Measurements from ENCODE around the gene CEP295NL.
"Not testable (repeated sequence)": the region's sequence is repeated elsewhere in the genome, so short reads cannot be mapped to it uniquely, and the experiment has no call there.

The CEP295NL gene

GRCh38 chr17:78870621-78871020 is 32.4 kb downstream of the CEP295NL start:
- H3K4me3 ChIP-seq (ENCODE audit: low read depth, low read length), result no peak overlapping the region
- H3K36me3 ChIP-seq, result peaks cover 7% of the 10 kb centered on the region; the same call in 1 of the 2 replicates
- DNase-seq, result no peak
- no peak for TF ChIP-seq CTCF (IDR thresholded peaks at IDR 0.05; ENCODE audit: low read depth, low read length)
- H3K9me3 ChIP-seq, result no peaks in the 10 kb centered on the region
- peaks cover 17% of the 10 kb centered on the region for H3K4me1 ChIP-seq
- H3K27me3 ChIP-seq, result no peaks in the 10 kb centered on the region

- TF ChIP-seq CTCF (IDR thresholded peaks at IDR 0.05; ENCODE audit: low read depth, low read length), result no peak
- Histone ChIP-seq H3K4me3 (ENCODE audit: low read depth, low read length) (no peak overlapping the region), H3K36me3 (peaks cover 6% of the 10 kb centered on the region; the same call in 1 of the 2 replicates), H3K9me3 (no peaks in the 10 kb centered on the region), H3K27me3 (no peaks in the 10 kb centered on the region), H3K4me1 (peaks cover 5% of the 10 kb centered on the region; the same call in 1 of the 2 replicates)
- no peak for DNase-seq
Measured at GRCh38 chr17:78868391-78868790, 34.6 kb downstream of the CEP295NL start.

GRCh38 chr17:78867046-78867445 is 36.0 kb downstream of the CEP295NL start:
- not testable (repeated sequence) for H3K36me3 ChIP-seq; H3K4me1 ChIP-seq; H3K27me3 ChIP-seq; H3K9me3 ChIP-seq; H3K4me3 ChIP-seq (ENCODE audit: low read depth, low read length); DNase-seq

- Histone ChIP-seq H3K9me3 (no peaks in the 10 kb centered on the region; the same call in 1 of the 2 replicates), H3K27me3 (no peaks in the 10 kb centered on the region), H3K4me1 (peaks cover 5% of the 10 kb centered on the region; the same call in 1 of the 2 replicates), H3K4me3 (ENCODE audit: low read depth, low read length) (peak overlapping the region; percentile 47), H3K36me3 (peaks cover 5% of the 10 kb centered on the region; the same call in 1 of the 2 replicates)
- peak; percentile 78 for DNase-seq
- peak; percentile 96 for TF ChIP-seq CTCF (IDR thresholded peaks at IDR 0.05; ENCODE audit: low read depth, low read length)
Measured at GRCh38 chr17:78865682-78866390, 37.2 kb downstream of the CEP295NL start.

- Histone ChIP-seq H3K27me3 (no peaks in the 10 kb centered on the region), H3K4me1 (peaks cover 5% of the 10 kb centered on the region; the same call in 1 of the 2 replicates), H3K9me3 (no peaks in the 10 kb centered on the region; the same call in 1 of the 2 replicates), H3K4me3 (ENCODE audit: low read depth, low read length) (no peak overlapping the region), H3K36me3 (no peaks in the 10 kb centered on the region)
- DNase-seq, result no peak
- no peak for TF ChIP-seq CTCF (IDR thresholded peaks at IDR 0.05; ENCODE audit: low read depth, low read length)
Measured at GRCh38 chr17:78864117-78864516, 38.9 kb downstream of the CEP295NL start.

- peaks cover 6% of the 10 kb centered on the region for H3K4me1 ChIP-seq
- no peaks in the 10 kb centered on the region; the same call in 1 of the 2 replicates for H3K9me3 ChIP-seq
- no peaks in the 10 kb centered on the region for H3K27me3 ChIP-seq
- H3K36me3 ChIP-seq, result no peaks in the 10 kb centered on the region
- no peak for DNase-seq
- H3K4me3 ChIP-seq (ENCODE audit: low read depth, low read length), result no peak overlapping the region
- TF ChIP-seq CTCF (IDR thresholded peaks at IDR 0.05; ENCODE audit: low read depth, low read length), result no peak
Measured at GRCh38 chr17:78862073-78863023, 40.7 kb downstream of the CEP295NL start.

All from BE2C (cell line).